ENCODE data around the gene PRELP. TPM values are rescaled to one million over a fixed set of nuclear protein-coding genes. Genes with fewer than 3 reads are reported as not detected.

Gene PRELP
- total and polyA plus RNA-seq, 2 of the 8 experiments (the other 6 are each of a cell fraction or from before 2014, with no cell fraction given) = 0.13 to 0.23 TPM

DNA sequence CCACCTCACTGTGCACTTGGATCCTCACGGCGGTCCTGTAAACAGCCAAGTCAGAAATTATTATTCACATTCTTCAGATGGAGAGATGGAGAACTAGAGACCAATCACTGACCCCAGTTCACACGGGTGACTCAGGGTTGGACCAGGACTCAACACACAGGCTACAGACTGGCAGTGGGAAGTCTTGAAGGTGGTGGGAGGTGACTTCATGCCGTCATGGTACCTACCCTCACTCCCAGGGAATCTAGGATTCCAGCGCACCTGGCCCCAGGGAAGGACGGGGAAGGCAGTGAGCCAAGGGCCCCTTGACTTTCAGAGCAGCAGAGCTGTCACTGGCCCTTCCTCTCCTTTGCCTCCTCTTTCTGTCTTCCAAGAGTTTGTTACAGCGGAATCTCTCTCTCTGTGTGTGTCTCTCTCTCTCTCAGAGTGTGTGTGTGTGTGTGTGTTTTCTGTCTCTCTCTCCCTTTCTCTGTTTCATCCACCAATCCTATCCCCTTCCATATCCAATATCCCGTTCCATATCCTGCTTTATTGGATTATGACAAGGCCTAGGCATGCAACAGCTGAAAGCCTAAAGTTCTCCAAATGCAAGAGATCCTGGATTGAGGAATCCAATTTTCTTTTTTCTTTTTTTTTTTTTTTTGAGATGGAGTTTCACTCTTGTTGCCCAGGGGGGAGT is 30.1 kb downstream of the PRELP start (continued):
- TF ChIP-seq TBP (IDR thresholded peaks at IDR 0.05; ENCODE audit: low read depth, low read length) (no peak), ASH2L (IDR thresholded peaks at IDR 0.05; ENCODE audit: low read length) (no peak), PHF8 (conservative IDR thresholded peaks at IDR 0.05; ENCODE audit: low read depth, low read length) (no peak), SAP30 (IDR thresholded peaks at IDR 0.05; ENCODE audit: insufficient read depth, insufficient replicate concordance, low read length) (no peak), CEBPB (IDR thresholded peaks at IDR 0.05; ENCODE audit: low read depth, low read length) (no peak), TAF1 (IDR thresholded peaks at IDR 0.05; ENCODE audit: low read depth, low read length) (no peak), SP2 (IDR thresholded peaks at IDR 0.05; ENCODE audit: low read length) (no peak), CREB1 (IDR thresholded peaks at IDR 0.05) (no peak), ZNF274 (IDR thresholded peaks at IDR 0.05; ENCODE audit: borderline replicate concordance, extremely low read depth, low read length) (no peak)
